ENCODE measurements around the gene CRACR2A. TPM values are rescaled to one million over a fixed set of nuclear protein-coding genes. Genes with fewer than 3 reads are reported as not detected.

Gene CRACR2A
- total RNA-seq, 2 donors from 2014 or later, result 50.3 to 54.8 TPM

DNA sequence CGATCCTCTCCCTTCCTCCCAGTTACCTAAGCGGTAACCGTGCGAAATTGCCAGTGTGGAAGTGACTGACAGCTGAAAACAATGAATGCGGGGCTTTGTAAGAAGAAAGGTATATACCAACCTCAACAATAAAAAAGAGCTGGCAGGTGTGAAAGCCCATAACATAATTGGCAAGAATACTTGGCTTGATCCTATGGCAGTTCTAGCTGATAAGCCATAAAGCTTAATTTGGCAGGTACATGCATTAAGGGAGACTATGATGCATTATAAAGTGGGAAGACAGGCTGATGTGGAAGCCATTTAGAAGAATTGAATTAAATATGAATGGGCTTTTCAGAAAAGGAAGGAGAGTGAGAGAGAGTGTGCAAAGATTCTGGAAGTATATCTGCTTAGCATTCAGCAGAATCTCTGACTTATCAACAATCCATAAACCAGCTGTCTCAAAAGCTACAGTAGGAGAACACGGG, 71.3 kb downstream of the CRACR2A start:
- intact Hi-C loops (cut with DNase I), result no loop called here
- Histone ChIP-seq H3K36me3 (peaks cover 3% of the 10 kb centered on the region), H3K27me3 (no peaks in the 10 kb centered on the region), H3K4me1 (no peaks in the 10 kb centered on the region), H3K9me3 (no peaks in the 10 kb centered on the region), H3K9ac (ENCODE audit: low read depth in 2 of 2, low read length in 2 of 2) (peak overlapping the region in 1 of 2 donors; percentile 9), H3K27ac (no peak overlapping the region), H3K4me3 (no peak overlapping the region)
- TF ChIP-seq, protein P1, sequence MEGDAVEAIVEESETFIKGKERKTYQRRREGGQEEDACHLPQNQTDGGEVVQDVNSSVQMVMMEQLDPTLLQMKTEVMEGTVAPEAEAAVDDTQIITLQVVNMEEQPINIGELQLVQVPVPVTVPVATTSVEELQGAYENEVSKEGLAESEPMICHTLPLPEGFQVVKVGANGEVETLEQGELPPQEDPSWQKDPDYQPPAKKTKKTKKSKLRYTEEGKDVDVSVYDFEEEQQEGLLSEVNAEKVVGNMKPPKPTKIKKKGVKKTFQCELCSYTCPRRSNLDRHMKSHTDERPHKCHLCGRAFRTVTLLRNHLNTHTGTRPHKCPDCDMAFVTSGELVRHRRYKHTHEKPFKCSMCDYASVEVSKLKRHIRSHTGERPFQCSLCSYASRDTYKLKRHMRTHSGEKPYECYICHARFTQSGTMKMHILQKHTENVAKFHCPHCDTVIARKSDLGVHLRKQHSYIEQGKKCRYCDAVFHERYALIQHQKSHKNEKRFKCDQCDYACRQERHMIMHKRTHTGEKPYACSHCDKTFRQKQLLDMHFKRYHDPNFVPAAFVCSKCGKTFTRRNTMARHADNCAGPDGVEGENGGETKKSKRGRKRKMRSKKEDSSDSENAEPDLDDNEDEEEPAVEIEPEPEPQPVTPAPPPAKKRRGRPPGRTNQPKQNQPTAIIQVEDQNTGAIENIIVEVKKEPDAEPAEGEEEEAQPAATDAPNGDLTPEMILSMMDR (IDR thresholded peaks at IDR 0.05), result no peak
- DNase-seq, result no peak

DNA sequence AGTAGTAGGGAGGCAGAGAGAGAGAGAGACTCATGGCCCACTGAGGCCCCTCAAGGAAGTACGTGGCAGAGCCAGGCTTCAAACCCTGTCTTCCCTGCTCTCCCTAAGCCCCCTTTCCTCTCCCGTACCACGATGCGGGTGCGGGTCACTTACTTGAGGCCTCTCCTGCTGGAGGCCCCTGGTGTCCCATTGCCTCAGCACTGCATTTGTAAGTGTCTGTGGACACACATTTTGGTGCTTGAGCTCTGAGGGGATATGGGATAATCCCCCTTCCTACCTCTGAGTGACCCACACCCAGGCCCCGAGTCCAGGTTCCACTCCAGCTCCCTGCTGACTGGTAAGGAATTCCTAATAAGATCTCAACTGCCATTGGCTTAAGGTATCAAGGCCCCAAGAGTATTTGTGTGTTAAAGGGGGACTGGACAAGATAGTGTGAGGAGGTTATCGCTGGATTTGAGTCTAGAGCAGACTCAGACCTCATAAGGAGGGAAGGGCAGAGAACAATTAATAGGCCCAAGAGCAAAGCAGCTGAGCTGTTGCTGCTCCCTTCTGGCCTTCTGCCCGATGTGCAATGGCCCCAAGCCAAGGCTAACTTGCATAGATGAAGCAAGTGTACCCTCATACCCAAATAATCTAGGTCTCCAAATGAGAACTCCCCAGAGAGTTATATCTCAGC, 71.9 kb downstream of the CRACR2A start:
- intact Hi-C loops (cut with DNase I), result no loop called here
- peak; percentile 66 for DNase-seq

DNA sequence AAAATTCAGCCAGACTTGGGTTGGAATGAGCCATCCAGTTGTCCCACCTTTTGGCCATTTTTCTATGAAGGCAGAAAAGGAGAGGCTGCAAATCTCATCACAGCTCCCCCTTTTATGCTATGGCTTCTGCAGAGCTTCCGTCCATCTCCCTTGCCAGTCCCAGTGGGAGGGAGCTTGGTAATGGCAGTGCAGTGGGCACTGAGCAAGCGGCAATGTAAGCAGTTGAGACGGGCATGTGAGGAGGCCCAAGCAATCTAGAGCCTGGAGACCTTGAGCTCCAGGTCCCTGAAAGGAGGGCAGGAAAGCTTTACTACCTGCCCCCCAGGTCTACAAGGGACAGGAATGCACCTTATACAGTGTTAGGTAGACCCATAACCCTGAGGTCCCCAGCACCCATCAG, 73.1 kb downstream of the CRACR2A start:
- H3K4me3 ChIP-seq, result no peak overlapping the region
- H3K9me3 ChIP-seq, result no peaks in the 10 kb centered on the region
- peaks cover 3% of the 10 kb centered on the region for H3K36me3 ChIP-seq
- H3K9ac ChIP-seq (ENCODE audit: low read depth in 2 of 2, low read length in 2 of 2), result no peak overlapping the region
- DNase-seq, result no peak
- TF ChIP-seq, protein P1 (IDR thresholded peaks at IDR 0.05), result no peak
- intact Hi-C loops (cut with DNase I), result no loop called here
- no peaks in the 10 kb centered on the region for H3K27me3 ChIP-seq
- no peak overlapping the region for H3K27ac ChIP-seq
- no peaks in the 10 kb centered on the region for H3K4me1 ChIP-seq

More for the DNA sequence above, 71.9 kb downstream of the CRACR2A start:
- Histone ChIP-seq H3K4me1 (no peaks in the 10 kb centered on the region), H3K27ac (no peak overlapping the region), H3K27me3 (no peaks in the 10 kb centered on the region), H3K9me3 (no peaks in the 10 kb centered on the region), H3K36me3 (peaks cover 3% of the 10 kb centered on the region), H3K9ac (ENCODE audit: low read depth in 2 of 2, low read length in 2 of 2) (peak overlapping the region in 1 of 2 donors; percentile 9), H3K4me3 (no peak overlapping the region)
- TF ChIP-seq, protein P1 (IDR thresholded peaks at IDR 0.05), result no peak

- no peak for DNase-seq
- H3K4me3 ChIP-seq, result no peak overlapping the region
- no peak overlapping the region for H3K9ac ChIP-seq (ENCODE audit: low read depth in 2 of 2, low read length in 2 of 2)
- peaks cover 3% of the 10 kb centered on the region for H3K36me3 ChIP-seq
- H3K27me3 ChIP-seq, result no peaks in the 10 kb centered on the region
- TF ChIP-seq, protein P1 (IDR thresholded peaks at IDR 0.05), result no peak
- intact Hi-C loops (cut with DNase I), result no loop called here
- no peak overlapping the region for H3K27ac ChIP-seq
- no peaks in the 10 kb centered on the region for H3K9me3 ChIP-seq
- no peaks in the 10 kb centered on the region for H3K4me1 ChIP-seq
Observed at GRCh38 chr12:3677609-3678008, 75.3 kb downstream of the CRACR2A start.

- DNase-seq, result no peak
- no peaks in the 10 kb centered on the region for H3K4me1 ChIP-seq
- H3K27me3 ChIP-seq, result no peaks in the 10 kb centered on the region
- intact Hi-C loops (cut with DNase I), result no loop called here
- H3K4me3 ChIP-seq, result no peak overlapping the region
- H3K27ac ChIP-seq, result no peak overlapping the region
- no peaks in the 10 kb centered on the region for H3K9me3 ChIP-seq
- peaks cover 3% of the 10 kb centered on the region for H3K36me3 ChIP-seq
- H3K9ac ChIP-seq (ENCODE audit: low read depth in 2 of 2, low read length in 2 of 2), result no peak overlapping the region
- TF ChIP-seq, protein P1 (IDR thresholded peaks at IDR 0.05), result no peak
Observed at GRCh38 chr12:3673981-3674708, 78.8 kb downstream of the CRACR2A start.

Measured in colonic mucosa (tissue), 4 donors.